HepG2 (cell line): ENCODE measurements around the gene SLC1A5. TPM values are rescaled to one million over a fixed set of nuclear protein-coding genes. Genes with fewer than 3 reads are reported as not detected.

Source experiments
- ARNT ChIP-seq: fragments of 450-650 bp; IDR thresholded peaks from 2 replicates; pipeline ENCODE4 v1.6.1; 2017
- DR1 ChIP-seq: sonication (generic); formaldehyde crosslinking; IDR thresholded peaks from 2 replicates; pipeline ENCODE4 v1.8.0; 2021; ENCODE audit warnings: mild to moderate bottlenecking, missing genetic modification reagents, inconsistent platforms
- HIC2 ChIP-seq: sonication (generic); formaldehyde crosslinking; IDR thresholded peaks from 2 replicates; pipeline ENCODE4 v1.9.0; 2022; ENCODE audit warnings: low read depth, missing genetic modification reagents
- KLF15 ChIP-seq: sonication (generic); formaldehyde crosslinking; IDR thresholded peaks from 2 replicates; pipeline ENCODE4 v1.8.1; 2023; ENCODE audit warnings: borderline replicate concordance, mild to moderate bottlenecking, inconsistent platforms, missing genetic modification reagents, mixed read lengths
- MXD1 ChIP-seq: sonication (generic); formaldehyde crosslinking; IDR thresholded peaks from 2 replicates; pipeline ENCODE4 v1.4.0; 2020; ENCODE audit warnings: mild to moderate bottlenecking, missing genetic modification reagents
- NFE2L1 ChIP-seq: sonication (generic); formaldehyde crosslinking; IDR thresholded peaks from 2 replicates; pipeline ENCODE4 v1.4.0; 2020; ENCODE audit warnings: missing genetic modification reagents, mild to moderate bottlenecking, borderline replicate concordance
- SIX4 ChIP-seq: sonication (generic); formaldehyde crosslinking; IDR thresholded peaks from 2 replicates; pipeline ENCODE4 v1.4.0; 2020; ENCODE audit warnings: missing genetic modification reagents
- SYNCRIP ChIP-seq: fragments of 200-400 bp; formaldehyde crosslinking; IDR thresholded peaks from 2 replicates; pipeline ENCODE4 v1.6.1; 2018; ENCODE audit warnings: mild to moderate bottlenecking, low read depth, low read length; ENCODE audit not compliant: insufficient read depth
- THYN1 ChIP-seq: sonication (generic); formaldehyde crosslinking; IDR thresholded peaks from 2 replicates; pipeline ENCODE4 v1.8.1; 2023; ENCODE audit warnings: low read depth, mild to moderate bottlenecking, moderate library complexity, missing genetic modification reagents, borderline replicate concordance
- TP53 ChIP-seq: sonication (generic); formaldehyde crosslinking; conservative IDR thresholded peaks from 2 replicates; pipeline ENCODE4 v1.4.0; 2020; ENCODE audit warnings: missing genetic modification reagents
- U2AF2 ChIP-seq: fragments of 200-400 bp; formaldehyde crosslinking; IDR thresholded peaks from 2 replicates; pipeline ENCODE4 v1.6.1; 2017; ENCODE audit warnings: low read depth, mild to moderate bottlenecking, low read length
- WIZ ChIP-seq: sonication (generic); formaldehyde crosslinking; IDR thresholded peaks from 2 replicates; pipeline ENCODE4 v1.5.1; 2020; ENCODE audit warnings: mild to moderate bottlenecking, missing genetic modification reagents
- ZBTB21 ChIP-seq: sonication (generic); formaldehyde crosslinking; IDR thresholded peaks from 2 replicates; pipeline ENCODE4 v1.4.0; 2020; ENCODE audit warnings: missing genetic modification reagents
- ZNF296 ChIP-seq: sonication (generic); formaldehyde crosslinking; conservative IDR thresholded peaks from 2 replicates; pipeline ENCODE4 v1.5.0; 2020; ENCODE audit warnings: mild to moderate bottlenecking, missing genetic modification reagents
- ZNF343 ChIP-seq: sonication (generic); formaldehyde crosslinking; IDR thresholded peaks from 2 replicates; pipeline ENCODE4 v1.4.0; 2020; ENCODE audit warnings: mild to moderate bottlenecking, missing genetic modification reagents
- ZNF737 ChIP-seq: sonication (generic); formaldehyde crosslinking; IDR thresholded peaks from 2 replicates; pipeline ENCODE4 v1.5.0; 2020; ENCODE audit warnings: missing genetic modification reagents, mild to moderate bottlenecking, borderline replicate concordance
- ZSCAN21 ChIP-seq: sonication (generic); formaldehyde crosslinking; IDR thresholded peaks from 2 replicates; pipeline ENCODE4 v1.8.0; 2022; ENCODE audit warnings: mild to moderate bottlenecking, missing genetic modification reagents, moderate library complexity, borderline replicate concordance
- ZSCAN29 ChIP-seq: sonication (generic); formaldehyde crosslinking; conservative IDR thresholded peaks from 2 replicates; pipeline ENCODE4 v1.4.0; 2020; ENCODE audit warnings: mild to moderate bottlenecking, missing genetic modification reagents
- polyA plus RNA-seq, 8 experiments: library from polyadenylated mRNA; depleted of rRNA in 3 of 8; stranded (reverse) in 7 of 8; unstranded in 1 of 8; fragments of >200 nt; fragmentation: Illumina TruSeq in 4 of 8; extraction: Trizol in 4 of 8; gene quantifications; 2 replicates each; pipeline versions ENCODE4 v1.2.1 to v1.2.3, GENCODE V29; 2011 to 2016; ENCODE audit warnings: low read depth in 4 of 8, missing spikeins in 1 of 8, mixed read lengths in 1 of 8; ENCODE audit not compliant: insufficient read depth in 1 of 8
- total RNA-seq, 5 experiments: library from RNA; depleted of rRNA; stranded (reverse); fragments of >200 nt; fragmentation: Illumina TruSeq; extraction: Trizol; gene quantifications; 2 replicates each; pipeline ENCODE4 v1.2.3, GENCODE V29; 2016; ENCODE audit warnings: low read depth in 1 of 5
- TF ChIP-seq, protein P1 (sequence below): sonication (generic); formaldehyde crosslinking; IDR thresholded peaks from 2 replicates; pipeline ENCODE4 v1.5.1; 2020; ENCODE audit warnings: mild to moderate bottlenecking, missing genetic modification reagents

The SLC1A5 gene
- total and polyA plus RNA-seq, 2 of the 13 experiments (the other 11 are each of a cell fraction or from before 2014, with no cell fraction given) = 120 to 159 TPM

DNA sequence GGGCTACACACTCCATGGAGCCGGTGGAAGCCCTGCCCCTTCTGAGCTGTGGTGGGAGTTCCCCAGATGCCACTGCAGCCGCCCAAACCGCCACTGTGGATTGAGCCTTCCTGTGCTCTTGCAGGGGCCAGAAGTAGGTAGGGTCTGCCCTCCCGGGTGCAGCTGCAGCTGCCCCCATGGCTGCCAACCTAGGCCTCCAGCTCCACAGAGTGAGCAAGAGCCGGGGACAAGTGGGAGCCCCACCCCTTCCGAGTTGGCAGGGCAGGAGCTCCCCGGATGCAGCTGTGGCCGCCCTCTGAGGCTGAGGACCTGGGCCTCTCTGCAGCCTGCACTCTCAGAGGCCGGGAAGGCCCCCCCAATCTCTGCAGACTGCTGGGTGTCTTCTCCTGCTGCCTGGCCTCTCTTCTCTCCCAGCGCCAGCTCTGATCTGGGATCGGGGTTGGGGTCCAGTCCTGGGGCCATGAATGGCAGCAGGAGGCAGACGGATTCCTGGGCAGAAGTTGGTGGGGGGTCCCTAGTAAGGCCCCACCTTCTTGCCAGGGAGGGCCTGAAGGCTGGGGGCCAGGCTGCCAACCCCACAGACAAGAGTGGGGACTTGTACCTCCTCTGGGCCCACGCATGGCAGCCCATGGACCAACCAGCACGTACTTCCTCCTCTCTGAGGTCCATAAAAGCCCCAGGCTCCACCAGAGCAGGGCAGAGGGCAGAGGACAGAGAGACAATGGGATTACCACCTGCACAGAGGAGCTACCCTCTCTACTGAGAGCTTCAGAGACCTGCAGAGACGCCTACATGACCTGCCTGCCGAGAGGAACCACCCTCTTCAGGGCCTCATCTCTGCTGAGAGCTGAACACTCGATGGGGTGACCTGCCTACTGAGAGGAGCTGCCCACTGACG is 33.4 kb upstream of the SLC1A5 start (continued):
- TF ChIP-seq ZNF737 (CRISPR knock-in tag) (no peak), SIX4 (CRISPR knock-in tag) (no peak), NFE2L1 (CRISPR knock-in tag) (no peak), THYN1 (no peak), ZSCAN21 (peak; percentile 21; the same call in 1 of the 2 replicates), TP53 (CRISPR knock-in tag) (peak; percentile 63; the same call in 1 of the 2 replicates), ZSCAN29 (0 out of 2 replicates have a peak, but pooled peaks have one; percentile 59), ZNF343 (no peak), U2AF2 (no peak), WIZ (CRISPR knock-in tag) (no peak), HIC2 (CRISPR knock-in tag) (peak; percentile 49; the same call in 1 of the 2 replicates), KLF15 (CRISPR knock-in tag) (no peak), ZNF296 (CRISPR knock-in tag) (no peak), ARNT (no peak), MXD1 (CRISPR knock-in tag) (no peak), ZBTB21 (CRISPR knock-in tag) (no peak), DR1 (CRISPR knock-in tag) (no peak; the same call in 1 of the 2 replicates), SYNCRIP (no peak)
- TF ChIP-seq, protein P1, sequence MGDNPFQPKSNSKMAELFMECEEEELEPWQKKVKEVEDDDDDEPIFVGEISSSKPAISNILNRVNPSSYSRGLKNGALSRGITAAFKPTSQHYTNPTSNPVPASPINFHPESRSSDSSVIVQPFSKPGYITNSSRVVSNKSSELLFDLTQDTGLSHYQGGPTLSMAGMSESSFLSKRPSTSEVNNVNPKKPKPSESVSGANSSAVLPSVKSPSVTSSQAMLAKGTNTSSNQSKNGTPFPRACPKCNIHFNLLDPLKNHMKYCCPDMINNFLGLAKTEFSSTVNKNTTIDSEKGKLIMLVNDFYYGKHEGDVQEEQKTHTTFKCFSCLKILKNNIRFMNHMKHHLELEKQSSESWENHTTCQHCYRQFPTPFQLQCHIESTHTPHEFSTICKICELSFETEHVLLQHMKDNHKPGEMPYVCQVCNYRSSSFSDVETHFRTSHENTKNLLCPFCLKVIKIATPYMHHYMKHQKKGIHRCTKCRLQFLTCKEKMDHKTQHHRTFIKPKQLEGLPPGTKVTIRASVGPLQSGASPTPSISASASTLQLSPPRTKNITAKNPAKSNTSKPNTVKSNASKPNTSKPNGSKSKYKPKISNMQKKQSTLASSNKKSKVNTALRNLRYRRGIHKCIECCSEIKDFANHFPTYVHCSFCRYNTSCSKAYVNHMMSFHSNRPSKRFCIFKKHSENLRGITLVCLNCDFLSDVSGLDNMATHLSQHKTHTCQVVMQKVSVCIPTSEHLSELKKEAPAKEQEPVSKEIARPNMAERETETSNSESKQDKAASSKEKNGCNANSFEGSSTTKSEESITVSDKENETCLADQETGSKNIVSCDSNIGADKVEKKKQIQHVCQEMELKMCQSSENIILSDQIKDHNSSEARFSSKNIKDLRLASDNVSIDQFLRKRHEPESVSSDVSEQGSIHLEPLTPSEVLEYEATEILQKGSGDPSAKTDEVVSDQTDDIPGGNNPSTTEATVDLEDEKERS (CRISPR knock-in tag) = no peak
